CD4-positive, alpha-beta T cell treated with Interleukin-4 for 4 hours (primary cell): ENCODE data around the gene PLA2G2A.
"Not testable (repeated sequence)": the region's sequence is repeated elsewhere in the genome, so short reads cannot be mapped to it uniquely, and the experiment has no call there.

Experiments used
- DNase-seq: peaks from one replicate; pipeline ENCODE4 v3.0.0-alpha.2; 2020

Gene PLA2G2A

DNA sequence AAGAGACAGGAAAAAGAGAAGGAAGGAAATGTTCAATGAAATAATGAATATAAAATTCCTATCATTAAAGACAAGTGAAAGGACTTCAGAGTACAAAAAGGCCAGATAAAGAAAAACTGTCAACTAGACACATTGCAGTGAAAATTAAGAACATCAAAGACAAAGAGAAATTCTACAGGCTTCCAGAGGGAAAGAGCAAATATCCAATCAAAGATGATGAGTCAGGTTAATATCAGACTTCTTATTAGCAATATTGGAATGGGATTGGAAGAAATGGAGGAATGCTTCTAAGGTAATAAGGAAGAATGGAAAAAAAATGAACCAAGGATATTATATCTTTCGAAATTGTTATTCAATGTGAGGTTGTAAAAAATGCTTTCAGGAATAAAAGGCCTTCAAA is 7.8 kb downstream of the PLA2G2A start:
- DNase-seq, result no peak

DNA sequence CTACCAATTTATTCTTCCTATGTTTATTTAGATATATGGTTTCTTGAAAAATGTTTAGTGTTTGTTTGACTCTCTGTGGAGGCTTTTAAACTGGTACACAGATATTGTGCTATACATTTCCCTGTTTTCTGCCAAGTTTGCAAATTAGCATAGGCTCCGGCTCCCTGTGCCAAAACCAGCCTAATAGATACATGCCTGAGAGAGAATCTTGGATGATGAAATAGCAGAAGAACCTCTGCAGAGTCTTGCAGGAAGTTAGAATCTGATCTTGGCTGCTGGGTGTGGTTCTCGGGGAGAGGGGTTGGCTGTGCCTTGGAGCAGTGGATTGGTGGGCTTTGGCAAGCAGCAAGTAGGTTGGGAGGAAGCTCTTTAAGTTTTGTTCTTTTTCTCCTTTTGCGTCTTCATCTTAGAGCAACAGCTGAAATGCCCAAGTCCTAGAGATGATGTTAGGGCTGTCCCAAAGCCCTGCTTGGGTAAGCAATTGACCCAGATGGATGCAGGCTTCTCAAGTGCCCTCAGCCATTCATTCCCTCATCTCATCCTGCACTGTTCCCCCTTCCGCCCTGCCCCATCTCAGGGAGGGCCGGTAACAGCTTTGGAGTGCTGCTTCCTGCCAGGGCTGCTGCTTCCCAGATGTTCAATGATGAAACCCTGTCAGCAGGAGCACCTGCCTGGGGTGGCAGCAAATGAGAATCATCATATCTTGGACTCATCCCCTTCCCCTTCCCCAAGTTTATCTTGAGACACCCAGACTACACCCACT is 9.3 kb downstream of the PLA2G2A start:
- DNase-seq, result no peak

DNA sequence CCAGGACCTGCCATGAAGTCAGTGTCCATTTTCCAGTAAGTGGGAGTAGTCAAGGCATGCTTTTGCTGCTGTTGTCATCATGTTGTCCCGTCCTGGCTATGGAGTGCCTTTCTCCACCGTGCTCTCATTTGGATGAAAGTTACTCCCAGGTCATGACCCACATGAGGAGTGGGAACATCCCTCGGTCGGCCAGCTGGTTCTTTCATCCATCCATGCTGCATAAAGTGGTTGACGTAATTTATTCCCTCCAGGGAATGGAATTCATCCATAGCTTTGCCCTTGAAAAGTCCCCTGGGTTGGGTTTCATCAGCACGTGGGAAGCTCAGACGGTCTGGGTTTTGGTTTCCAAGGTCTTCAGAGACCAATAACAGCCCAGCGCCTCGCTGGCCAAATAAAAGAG is 11.6 kb downstream of the PLA2G2A start:
- no peak for DNase-seq

DNA sequence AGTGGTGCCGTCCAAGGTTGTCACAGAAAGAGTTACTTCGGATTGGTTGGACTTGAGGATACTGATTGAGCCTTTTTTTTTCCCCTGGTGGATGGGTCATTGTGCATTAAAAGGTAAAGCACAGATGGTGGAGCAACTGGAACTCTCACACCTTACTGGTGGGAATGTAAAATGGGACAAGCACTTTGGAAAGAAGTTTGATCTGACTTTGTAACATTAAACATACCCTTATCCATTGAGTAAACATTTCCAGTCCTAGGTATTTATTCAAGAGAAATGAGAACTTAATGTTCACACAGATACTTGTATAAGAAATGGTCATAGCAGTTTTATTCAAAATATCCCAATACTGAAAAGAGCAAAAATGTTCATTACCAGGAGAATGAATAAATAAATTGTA is 14.9 kb downstream of the PLA2G2A start:
- DNase-seq, result no peak

DNA sequence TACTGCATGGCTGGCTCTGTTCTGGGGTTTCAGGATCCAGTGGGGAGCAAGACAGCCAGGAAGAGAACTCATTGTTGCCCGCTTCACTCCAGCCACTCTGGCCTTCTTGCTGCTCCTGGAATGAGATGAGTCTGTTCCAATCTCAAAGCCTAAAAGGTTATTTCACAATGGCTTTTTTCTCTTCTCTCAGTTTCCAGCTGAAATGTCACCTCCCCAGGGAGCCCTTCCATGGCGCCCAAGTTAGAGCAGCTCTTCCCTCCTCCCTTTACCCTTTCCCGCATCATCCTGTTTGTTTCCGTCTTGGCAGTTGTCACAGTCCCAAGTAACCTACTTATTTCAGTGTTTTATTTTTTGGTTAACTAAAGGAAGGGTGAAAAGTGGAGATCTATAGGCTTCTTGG is 15.8 kb downstream of the PLA2G2A start:
- DNase-seq, result no peak

DNA sequence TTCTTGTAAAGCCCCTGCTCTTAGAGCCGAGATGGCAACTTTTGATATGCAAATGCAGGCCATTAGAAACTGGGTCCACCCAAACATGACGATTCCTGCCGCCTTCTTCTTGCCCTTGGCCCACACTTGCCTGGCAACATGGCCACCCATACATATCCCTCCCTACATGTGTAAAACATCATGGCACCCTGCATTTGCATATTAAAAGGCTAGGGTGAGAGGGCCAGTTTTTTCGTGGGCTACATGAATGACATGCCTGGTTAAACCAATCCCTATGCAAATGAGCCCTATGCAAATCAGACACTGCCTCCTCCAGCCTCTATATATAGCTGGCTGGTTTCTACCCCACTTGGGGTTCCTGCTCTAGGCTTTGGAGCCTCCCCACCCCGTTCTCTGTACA is 18.8 kb downstream of the PLA2G2A start:
- DNase-seq, result no peak

DNA sequence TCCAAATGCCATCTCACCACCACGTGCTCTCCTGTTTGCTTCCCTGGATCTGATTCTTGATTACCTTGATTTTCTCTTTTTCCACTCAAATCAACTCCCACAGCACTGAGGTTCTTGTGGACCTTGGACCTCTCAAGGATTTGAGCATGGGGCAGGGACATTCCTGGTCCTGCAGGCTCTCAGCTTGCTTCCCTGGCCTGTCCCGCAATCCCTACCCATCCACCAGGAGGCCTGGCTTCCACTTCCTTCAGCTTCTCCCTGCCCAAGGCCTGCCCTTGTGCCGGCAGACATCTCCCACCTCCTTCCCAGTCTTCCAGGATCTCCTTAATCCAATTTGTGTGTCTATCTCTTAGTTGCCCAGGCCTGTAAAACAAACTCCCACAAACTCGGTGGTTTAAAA is 21.6 kb downstream of the PLA2G2A start:
- no peak for DNase-seq

DNA sequence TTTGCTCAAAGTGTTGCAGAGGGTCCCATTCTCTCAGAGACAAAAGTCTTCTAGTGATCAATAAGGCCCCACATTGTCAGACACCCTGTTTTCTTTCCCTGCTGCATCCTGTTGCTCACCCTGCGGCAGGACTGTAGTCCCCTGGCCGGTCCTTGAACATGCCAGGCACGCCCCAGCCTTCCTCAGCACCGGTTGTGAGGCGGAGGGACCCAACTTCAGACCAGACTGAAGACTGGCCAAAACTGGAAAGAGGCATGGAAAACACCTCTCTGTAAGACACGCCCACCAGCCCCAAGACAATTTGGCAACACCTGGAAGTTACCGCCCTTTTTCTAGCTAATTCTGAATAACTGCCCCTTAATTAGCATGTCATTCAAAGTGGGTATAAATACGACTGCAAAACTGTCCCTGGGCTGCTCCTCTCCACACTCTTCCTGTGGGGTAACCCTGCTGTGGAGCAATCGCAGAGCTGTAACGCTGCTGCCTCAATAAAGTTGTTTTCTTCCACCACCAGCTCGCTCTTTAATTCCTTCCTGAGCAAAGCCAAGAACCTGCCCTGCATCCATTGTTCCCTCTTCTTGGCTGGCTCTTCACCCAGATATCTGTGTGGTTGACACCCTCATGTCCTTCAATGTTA is 23.8 kb downstream of the PLA2G2A start:
- DNase-seq, result no peak

DNA sequence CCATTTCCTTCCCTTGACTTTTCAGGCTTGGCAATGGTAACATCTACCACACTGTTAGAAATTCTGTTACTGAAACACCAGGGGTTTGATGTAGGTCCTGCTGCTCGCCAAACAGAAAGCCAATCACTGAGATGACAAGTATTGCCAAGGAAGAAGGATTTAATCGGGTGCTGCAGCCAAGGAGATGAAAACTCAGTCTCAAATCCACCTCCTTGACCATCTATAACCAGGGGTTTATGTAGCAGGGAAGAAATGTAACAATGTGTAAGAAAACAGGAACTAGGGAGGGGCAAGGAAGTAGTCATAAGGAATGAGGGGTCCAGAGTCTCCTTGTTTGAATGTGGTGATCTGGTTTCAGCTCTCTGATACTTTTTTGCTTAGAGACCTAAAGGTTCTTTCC is 25.4 kb downstream of the PLA2G2A start:
- no peak for DNase-seq

DNA sequence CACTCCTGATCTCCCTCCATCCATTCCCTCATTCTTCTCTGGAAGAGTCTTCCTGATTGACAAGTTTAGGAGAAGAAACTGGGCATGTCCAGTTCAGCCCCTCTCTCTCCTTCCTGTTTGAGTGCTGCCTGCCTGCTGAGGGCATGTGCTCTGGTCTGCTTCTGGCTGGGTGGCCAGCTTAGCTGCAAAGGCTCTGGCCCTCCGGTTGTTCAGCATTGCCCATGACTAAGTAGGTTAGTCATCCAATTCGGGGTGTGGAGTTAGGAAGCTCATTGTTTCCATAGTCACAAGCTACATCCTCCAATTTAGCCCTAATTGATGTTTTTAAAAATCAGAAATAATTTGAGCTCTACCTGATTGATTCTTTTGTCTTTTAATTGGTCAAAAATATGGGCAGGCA is 30.4 kb downstream of the PLA2G2A start:
- DNase-seq, result no peak

DNA sequence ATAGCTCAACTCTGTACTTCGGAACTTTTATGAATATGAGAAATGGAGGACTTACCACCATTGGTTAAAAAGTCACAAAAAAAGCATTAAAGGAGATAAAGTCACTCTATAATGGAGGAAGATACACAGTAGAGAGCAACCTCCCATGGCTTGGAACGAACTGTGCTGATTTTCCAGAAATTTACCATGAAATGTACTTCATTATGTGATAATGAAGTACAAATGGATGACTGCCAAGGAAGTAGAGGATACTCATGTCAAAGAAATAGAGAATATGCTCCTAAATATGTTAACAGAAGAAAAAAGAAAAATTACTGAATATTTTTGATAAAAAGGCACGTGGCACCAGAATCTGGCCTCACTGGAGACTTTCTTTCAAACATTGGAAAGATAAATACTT is 32.4 kb downstream of the PLA2G2A start:
- DNase-seq, result no peak

DNA sequence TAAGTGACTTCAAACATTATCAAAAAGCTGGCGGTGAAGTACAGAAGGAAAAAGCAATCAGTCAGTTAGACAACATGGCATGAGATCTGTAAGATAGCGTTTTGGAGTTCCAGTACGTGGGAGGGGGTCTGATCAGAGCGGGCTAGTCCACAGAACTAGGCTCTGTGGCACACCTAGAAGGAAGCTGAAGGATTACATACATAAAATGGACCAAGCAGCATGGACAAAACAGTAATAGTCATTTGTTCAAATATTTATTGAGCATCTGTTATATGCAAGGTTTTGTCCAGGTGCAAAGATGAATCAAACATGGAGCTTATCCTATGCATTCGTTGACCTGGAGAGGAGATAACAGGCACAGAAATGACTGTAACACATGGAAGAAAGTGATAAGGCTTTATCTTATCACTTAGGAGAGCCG is 33.1 kb downstream of the PLA2G2A start:
- no peak for DNase-seq

DNA sequence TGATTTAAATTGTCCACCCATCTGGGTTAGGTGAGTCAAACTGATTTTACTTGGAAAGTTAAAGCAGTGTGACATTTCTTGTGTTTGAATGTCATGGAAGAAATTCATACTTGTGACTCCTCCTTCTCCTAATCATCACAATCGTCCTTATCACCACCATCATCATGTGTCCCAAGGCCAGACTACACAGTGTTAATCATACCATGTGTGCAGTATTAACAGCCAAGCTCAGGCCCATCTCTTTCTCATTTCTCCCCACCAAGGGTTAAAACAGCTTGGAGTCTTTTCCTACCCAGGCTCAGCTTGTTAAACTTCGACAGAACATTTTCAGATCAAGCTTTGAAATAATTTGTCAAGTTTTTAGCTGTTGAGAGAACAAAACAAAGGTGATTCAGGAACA is 33.5 kb downstream of the PLA2G2A start:
- no peak for DNase-seq

DNA sequence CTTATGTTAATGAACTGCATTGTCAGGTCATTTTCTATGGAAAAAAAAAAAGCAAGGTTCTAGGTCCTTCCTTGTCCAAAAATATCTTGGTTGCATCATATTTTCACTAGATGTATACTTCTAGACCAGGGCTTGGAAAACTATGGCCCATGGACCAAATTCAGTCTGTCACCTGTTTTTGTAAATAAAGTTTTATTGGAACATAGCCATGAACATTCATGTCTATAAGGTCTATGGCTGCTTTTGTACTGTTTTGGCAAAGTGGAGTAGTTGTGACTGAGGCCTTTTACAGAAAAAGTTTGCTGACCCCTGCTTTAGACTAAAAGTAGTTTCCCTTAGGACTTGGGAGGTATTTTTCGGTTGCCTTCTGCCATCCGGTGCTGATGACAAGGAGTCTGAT is 36.8 kb downstream of the PLA2G2A start:
- DNase-seq, result no peak

DNA sequence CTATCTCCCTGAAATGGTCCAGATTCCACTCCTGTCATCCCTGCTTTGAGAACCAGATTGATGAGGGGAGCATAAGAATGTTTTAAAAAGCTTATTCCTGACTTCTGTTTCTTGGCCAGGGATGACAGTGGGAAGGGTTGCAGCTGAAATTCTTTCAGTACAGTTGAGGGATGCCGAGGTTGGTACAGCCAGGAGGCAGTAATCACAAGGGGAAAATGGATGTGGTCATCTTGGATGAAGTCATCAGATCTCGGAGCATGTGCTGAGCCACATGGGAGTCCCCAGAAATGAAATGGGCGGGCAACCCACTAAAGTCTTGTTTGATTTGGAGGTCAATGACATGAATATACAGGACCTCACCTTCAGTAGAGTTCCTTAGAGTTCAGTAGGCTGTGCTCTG is 37.3 kb downstream of the PLA2G2A start:
- no peak for DNase-seq

DNA sequence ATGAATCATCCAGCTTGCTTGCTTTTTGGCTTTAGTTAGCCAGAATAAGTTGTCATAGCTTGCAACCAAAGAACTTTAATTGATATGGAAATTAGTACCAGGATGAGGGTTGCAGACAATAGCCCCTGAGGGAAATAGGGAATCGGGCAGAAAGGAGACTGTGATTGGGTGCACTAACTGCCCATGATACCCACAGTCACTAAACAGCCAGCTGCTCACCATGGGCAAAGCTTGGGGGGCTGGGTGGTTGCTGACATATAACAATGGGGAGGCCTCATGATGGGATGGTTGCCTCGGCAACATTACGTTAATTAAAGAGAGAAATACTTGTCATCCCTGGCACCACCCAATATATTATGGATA is 38.2 kb downstream of the PLA2G2A start:
- no peak for DNase-seq

DNA sequence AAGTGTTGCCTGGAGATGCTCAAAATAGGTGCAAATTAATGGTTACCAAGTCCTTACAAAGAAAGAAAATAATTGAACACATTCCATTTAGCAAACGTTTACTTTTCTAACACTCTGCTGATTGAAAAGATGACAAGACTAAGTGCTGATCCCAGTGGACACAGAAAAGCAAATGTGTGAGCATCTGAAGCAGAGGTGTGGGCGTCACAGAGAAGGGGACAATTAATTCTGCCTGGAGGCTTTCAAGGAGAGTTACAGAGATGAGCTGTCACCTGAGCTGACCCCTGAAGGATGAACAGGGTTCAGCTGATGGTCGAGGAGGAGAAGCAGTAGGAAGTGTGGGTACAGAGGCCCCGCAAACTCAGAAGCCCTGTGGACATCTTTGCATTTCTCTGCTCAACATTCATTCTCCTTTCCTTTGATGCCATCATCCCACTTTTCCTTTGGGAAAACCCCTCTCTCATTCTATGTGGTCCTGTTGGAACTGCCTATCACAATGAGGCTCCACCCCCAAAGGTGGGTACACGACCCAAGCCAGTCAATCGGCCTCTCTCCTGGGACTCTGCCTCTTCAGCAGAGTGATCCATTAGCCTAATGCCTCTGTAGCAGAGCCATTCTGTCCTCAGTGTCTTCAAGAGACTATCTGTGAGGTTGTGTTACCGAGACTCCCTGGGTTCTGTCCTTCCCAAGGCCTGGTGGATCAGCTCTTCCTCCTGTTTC is 38.8 kb downstream of the PLA2G2A start:
- DNase-seq, result no peak

DNA sequence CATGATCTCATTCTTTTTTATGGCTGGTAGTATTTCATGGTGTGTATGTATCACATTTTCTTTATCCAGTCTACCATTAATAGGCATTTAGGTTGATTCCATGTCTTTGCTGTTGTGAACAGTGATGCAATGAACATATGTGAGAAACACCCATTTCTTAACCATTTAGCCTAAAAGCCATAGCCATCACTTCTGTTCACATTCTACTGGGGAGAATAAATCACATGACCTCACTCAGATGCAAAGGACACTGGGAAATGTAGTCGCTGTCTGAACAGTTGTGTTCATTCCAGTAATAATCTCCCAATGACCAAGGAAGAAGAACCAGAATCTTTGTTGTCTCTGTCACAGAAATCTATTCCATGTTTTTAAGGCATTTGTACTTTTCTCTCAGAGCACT is 40.9 kb downstream of the PLA2G2A start:
- DNase-seq, result no peak

DNA sequence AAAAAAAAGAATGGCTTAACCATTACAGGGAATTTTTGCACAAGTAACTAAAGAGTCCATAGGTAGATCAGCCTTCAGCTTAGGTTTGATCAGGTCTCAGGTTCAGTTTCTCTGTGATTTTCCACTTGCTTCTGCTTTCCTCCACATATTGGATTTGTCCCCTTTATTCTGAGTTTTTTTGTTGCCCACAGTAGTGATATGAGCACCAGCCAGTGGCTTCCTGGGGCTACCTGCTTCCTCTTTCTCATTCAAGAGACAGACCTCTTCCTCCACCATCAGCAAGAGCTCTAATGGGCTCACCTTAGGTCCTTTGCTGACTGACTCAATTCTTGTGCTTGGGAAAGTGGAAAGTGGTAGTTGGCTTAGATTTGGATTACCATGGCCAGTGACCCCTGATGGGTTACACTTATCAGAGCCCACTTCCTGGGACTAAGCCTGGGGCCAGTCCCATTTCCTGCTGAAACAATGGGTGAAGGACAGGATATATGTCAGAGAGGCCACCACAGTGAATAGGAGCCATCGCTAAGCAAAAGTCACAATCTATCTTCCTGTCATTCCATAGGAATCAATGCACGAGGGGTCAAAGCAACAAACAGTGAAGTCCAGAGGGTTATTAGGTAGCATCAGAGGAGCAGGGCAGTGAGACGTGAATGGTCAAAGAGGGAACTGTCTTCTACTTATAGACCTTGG is 43.2 kb downstream of the PLA2G2A start:
- DNase-seq, result no peak

DNA sequence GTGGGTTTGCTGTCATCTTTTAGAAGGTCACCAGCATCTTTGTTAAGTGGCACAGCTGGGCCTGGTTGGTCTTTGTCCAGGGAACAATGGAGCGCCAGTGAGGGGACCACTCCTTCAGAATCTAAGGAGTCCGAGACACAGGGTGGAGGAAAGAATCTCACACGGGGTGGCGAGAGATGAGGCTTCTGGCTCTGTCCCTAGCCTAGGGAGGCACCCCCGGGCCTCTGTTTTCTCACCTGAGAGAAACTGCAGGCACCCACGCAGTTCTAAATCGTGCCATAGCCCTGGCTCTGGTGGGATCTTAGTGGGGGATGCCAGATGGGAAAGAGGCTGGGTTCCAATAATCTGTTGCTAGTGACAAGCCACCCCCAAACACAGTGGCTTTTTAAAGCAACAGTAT is 45.1 kb downstream of the PLA2G2A start:
- no peak for DNase-seq

DNA sequence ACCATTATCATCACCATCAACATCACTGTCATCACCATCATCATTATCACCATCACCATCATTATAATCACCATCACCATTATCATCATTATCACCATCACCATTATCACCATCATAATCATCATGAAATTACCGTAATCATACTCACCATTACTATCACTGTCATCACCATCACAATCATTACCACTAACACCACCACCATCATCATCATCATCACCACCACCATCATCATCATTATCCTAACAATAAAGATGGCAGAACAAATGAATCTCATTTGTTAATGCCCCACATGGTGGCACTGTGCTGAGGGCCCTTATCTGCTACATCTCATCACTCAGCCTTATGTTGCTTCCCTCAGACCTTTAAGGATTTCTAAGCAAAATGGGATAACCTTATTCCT is 46.6 kb downstream of the PLA2G2A start:
- DNase-seq, result no peak

DNA sequence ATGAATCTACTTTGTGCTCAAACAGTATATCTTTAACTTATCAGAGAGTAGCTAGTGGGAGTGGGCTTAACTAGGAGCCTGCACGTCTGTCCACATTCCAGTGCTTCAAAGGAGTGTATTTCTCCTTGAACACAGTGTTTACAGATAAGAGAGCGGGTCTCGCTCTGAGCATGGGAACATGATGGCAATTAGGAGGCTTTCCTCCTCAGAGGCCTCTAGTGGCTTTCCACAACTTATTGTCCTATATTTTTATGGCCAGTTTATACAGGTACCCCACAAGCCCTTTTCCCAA is 52.3 kb downstream of the PLA2G2A start:
- not testable (repeated sequence) for DNase-seq

DNA sequence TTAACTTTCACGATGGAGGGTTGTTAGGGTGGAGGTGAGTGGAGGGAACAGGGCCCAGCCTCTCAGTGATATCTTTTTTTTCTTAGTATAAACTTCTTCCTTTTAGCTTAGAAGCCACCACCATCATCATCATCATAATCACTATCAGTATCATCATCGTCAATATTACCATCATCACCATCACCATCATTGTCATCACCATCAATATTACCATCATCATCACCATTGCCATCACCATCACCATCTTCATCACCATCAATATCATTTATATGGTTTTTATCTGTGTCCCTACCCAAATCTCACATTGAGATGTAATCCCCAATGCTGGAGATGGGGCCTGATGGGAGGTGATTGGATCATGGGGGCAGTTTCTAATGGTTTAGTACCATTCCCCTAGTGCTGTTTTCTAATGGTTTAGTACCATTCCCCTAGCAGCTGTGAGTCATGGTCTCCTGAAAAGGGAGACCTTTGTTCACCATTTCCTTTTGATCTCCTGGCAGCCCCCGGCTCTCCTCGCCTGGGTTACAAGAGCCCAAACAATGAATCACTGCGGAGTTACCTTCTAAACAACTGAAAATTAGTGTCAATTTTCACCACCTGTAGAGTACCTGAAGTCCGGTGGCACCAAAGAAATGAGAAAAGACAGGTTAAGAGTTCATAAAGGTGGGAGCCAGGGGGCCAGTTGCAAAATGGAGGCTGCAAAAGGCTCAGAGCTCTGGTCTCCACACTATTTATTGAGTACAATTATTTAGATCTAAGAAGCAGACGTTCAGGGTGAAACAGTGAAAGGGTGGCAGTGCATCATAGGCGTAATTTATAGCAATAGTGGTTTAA is 52.9 kb downstream of the PLA2G2A start:
- DNase-seq, result no peak
